PC-3 (cell line): ENCODE results near the gene ANKH.

ENCODE experiments used
- CTCF ChIP-seq: fragments of 300-600 bp; sonication (generic); conservative IDR thresholded peaks from 2 replicates; pipeline ENCODE4 v1.5.1; 2017; ENCODE audit warnings: antibody characterized with exemption, low read depth, mild to moderate bottlenecking, low read length
- EZH2 ChIP-seq: fragments of 300-600 bp; sonication (generic); IDR thresholded peaks from one replicate; pipeline ENCODE4 v1.6.1; 2017; ENCODE audit warnings: antibody characterized with exemption, mild to moderate bottlenecking, low read length; ENCODE audit not compliant: unreplicated experiment
- EZH2phosphoT487 ChIP-seq: fragments of 300-600 bp; sonication (generic); IDR thresholded peaks from 2 replicates; pipeline ENCODE4 v1.6.1; 2018; ENCODE audit warnings: mild to moderate bottlenecking, antibody characterized with exemption, low read length, borderline replicate concordance

GRCh38 chr5:14850419-14851049, 21.0 kb downstream of the ANKH start:
- TF ChIP-seq CTCF (no peak), EZH2 (no peak), EZH2phosphoT487 (no peak)
